NCI-H187 treated with DMSO at 0.1 percent for 48 hours (cell line): ENCODE results near the gene PSMG4.
"Not testable (repeated sequence)": the region's sequence is repeated elsewhere in the genome, so short reads cannot be mapped to it uniquely, and the experiment has no call there.

Experiments used
- DNase-seq: peaks from one replicate; lab custom pipeline; 2025; lab: John Stamatoyannopoulos, UW

The PSMG4 gene

DNA sequence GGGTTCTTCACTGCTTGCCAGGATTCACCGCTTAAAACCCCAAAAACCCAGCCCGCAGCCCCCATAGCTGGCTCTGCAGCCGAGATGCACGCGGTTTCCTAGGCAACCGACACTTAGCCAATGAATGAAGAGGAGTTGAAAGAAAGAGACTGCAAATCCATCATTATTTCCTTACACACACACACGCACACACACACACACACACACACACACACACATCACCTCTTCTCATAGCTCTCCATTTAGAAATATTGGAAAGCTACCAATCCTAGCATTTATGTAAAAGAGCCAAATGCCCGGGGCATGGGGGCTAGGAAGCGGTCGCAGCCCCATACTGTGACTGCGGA lies 27.9 kb upstream of the PSMG4 start:
- DNase-seq, result peak; percentile 76

DNA sequence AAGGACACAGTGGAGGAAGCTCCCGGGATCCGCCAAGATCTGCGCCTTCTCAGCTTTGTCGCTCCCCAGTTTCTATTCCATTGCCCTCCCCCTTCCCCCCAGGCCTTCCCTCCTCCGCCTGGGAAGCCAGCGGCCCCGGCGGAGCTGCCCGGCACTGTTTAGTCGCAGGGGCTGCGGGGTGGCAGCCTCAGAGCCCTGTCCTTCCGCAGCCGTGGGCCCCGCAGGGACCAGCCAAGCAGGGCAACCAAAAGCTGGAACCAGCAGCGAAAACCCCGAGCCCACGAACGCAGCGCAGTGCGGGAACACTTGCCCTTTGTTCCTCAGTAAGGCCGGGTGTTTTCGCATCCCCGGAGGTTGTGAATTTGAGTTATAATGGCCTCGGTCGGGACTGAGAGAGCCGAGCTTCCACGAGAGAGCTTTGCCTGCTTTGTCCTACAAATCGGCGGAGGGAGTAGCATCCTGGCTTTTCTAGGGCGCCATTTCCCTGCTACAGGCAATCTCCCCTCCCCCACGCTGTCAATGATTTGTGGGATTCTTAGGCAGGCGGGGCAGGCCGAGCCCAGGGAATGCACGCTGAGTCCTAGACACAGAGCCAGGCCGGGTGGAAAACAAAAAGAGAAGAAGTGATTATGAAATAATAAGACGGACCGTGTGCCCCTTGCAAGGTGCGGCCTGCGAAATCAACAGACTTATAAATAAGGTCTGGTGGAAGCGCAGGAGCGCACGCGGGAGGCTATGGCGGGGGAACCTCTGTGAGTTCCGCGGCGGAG lies 27.3 kb upstream of the PSMG4 start:
- peak; percentile 89 for DNase-seq

DNA sequence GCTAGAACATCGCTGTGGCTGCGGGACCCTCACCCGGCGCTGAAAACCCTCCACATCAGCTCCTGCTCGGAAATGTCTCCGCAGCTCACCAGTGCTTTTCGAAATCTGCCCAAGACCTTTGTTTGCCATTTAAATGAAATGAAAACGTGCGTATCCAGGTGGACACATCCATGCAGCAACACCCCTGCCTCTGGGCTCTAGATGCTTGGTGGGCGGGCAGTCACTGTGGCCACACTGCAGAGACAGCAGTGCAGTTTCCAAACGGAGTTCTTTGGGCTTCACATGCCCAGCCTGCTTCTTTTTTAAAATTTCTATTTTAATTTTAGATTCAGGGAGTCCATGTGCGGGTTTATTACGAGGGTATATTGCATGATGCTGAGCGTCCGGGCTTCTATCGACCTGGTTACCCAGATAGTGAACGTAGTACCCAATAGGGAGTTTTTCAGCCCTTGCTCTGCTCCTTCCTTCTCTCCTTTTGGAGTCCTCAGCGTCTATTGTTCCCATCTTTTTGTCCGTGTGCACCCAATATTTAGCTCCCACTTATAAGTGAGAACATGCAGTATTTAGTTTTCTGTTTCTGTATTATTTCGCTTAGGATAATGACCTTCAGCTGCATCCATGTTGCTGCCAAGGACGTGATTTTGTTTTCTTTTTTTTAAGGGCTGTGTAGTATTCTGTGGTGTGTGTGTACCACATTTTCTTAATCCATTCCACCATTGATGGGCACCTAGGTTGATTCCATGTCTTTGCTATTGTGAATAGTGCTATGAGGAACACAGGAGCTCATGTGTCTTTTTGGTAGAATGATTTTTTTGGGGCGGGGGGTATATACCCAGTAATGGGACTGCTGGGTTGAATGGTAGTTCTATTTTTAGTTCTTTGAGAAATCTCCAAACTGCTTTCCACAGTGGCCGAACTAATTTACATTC lies 26.5 kb upstream of the PSMG4 start:
- no peak for DNase-seq

DNA sequence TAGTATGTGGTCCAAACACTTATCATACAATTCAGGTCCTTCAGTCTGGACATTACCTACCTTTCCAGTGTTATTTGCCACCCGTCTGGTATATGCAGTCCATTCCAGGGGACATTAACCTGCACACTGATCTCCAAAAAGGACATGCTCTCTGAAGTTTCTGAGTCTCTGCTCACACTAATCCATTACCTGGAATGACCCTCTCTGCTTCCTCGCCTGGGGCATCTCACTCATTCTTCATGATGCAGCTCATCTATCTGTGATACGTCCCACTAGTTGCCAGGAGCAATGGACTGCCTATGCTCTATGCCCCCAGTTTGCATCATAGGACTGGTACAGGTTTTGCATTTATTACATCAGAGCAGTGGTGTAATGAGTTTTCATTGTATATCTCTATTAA lies 25.4 kb upstream of the PSMG4 start:
- no peak for DNase-seq

DNA sequence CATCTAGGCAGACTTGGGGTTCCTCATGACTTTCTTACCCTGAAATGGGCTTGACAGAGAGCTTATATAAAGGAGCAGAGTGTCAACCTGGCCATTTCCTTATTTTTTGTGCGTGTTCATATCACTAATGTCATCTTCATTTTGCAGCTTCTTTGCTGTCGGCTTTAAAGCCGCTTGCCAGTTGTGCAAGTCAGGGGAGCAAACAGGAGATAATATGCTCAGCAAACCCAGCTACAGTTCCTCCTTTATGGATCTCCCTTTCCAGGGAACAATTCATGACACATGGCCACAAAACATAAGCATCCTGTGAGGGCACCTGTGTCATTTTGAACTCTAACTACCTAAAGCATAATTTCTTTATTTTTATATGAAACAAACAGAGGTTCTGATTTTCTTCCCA lies 24.8 kb upstream of the PSMG4 start:
- no peak for DNase-seq

DNA sequence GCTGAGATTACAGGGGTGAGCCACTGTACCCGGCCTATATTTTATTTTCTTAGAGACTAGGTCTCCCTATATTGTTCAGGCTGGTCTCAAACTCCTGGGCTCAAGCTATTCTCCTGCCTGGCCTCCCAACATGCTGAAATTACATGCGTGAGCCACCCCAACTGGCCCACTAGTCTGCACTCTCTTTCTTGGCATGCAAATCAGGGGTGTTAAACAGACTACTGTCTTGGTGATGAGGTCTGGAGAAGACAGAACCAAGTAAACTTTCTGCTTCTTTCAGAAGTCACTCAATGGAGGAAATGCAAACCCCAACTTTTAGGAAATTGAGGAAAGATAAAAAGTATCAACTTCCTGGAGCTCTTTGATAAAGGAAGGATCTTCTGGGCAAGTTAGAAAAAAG lies 23.3 kb upstream of the PSMG4 start:
- DNase-seq, result no peak

DNA sequence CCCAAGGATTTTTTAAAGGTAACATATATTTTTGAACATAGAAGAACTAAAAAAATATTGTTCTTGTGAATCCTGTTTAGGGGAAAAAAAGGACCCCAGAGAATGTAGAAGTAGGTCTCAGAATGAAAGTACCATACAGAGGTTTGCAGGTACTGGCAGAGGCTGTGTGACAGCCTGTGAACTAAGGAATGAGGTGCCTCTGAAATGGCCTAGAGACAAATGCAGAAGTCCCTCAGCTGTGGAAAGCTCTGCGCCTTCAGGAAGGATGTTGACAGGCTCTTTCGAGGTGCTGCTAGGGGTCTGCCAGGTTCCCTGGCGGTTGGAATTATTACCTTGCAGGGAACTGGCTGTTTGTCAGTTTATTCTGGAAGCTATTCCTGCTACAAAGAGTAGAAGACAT lies 22.7 kb upstream of the PSMG4 start:
- DNase-seq, result no peak

DNA sequence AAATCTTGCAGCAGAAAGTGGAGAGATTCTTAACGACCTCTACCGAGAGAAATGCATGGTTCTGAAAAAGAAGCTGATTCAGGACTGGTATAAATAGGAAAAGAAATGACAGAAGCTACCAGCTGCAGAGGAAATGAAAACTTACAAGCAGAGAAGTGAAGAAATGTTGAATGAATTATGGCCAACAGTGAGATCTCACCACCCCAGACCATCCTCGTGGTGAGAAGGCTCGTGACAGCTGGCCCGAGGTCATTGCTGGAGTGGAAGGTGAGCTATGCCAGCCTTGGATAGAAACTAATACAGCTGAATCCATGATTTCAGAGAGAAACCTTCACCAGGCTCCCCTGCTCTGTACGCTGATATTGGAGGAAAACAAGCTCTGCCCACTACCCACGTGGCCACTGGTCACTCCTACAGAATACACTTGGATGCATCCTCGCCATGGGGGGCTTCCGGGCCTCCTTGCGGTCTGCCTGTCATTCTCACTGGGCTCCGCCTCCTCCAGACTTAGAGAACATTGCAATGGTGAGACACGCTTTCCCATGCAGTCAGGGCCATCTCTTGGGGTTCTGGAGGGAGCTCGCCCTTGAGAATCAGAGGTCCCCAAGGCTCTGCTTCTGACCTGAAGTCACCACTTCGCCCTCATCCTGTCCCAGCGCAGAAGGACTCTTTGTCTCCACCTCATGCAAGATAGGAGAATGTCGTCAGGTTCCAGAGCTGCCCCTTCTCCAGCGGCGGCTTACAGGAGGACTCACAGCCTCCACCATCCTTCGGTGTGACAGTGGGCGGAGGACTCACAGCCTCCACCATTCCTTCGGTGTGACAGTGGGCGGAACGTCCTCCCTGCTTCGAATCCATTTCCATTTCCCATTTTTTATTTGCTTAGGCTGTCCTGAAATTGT lies 20.7 kb upstream of the PSMG4 start:
- no peak for DNase-seq

DNA sequence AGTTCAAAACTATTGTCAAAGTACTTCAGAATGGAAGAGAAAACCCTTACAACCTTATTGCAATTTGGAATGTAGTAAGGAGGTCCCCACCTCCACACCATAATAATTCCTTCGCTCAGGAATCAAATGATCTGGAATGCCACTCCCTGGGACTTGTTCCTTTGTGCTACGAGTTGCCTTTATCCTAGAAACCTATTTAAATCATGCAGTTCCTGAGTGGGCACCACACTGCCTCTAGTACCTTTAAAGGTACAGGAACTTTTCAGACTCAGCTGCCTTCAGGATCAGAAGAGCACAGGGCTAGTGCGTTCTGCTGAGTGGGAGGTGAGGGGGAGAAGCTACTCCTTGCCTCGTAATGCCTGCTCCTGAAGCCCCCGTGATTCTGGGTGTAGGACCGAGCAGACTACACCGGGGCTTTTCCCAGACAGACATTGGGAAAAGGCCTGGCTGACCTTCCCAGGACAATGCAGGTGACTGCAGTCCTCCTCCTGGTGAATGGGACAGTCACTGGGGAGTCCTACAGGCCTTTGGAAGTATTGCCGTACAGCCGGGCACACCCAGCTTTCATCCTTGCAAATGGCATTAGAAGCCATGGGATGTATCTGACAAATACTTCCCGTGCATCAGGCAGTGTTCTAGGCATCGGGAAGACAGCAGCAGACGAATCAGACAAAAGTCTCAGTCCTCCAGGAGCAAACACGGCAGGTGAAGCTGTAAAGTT lies 19.5 kb upstream of the PSMG4 start:
- no peak for DNase-seq

DNA sequence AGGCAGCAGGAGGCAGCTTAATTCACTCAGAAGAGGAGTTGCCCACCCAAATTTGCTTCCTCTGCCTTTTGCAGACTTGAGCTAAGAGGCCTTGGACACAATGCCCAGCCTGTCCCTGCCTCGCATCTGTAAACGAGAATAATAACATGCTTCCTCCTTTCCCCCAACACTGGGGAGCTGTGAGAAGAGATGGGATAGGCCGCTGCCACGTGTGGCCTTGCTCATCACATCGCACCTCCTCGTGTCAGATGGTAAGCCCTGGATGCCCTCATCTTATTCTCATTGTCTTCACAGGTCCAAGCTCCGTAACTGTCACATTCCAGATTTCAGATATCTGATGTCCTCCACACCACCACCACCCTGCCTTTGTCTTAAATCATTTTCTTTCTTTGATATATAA lies 18.2 kb upstream of the PSMG4 start:
- DNase-seq, result no peak

DNA sequence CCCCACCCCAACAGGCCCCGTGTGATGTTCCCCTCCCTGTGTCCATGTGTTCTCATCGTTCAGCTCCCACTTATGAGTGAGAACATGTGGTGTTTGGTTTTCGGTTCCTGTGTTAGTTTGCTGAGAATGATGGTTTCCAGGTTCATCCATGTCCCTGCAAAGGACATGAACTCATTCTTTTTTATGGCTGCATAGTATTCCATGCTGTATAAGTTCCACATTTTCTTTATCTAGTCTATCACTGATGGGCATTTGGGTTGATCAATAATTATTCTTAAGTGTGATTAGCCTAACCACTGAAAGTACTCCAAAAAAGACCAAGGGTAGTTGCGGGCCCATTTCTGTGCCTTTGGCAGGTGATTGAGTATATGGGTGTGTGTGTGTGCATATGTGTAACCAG lies 17.0 kb upstream of the PSMG4 start:
- DNase-seq, result not testable (repeated sequence)

DNA sequence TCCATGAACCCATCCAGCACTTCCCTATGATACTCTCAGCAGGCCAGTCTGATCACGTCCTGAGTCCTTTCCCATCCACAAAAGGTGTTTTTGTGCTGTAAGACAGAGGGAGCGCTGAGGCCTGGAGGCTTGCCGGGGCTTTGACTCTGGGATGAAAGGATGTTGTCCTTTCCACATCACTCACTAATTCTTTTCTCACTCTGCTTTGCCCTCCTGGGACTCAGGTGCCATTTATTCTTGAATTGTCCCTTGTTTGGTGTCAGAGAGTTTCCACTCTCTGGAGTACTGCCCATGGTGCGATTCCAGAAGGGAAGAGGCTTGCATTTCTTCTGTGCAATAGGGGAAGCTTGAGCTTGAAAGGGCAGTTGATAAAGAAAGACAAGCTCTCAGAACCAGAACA lies 16.0 kb upstream of the PSMG4 start:
- no peak for DNase-seq

DNA sequence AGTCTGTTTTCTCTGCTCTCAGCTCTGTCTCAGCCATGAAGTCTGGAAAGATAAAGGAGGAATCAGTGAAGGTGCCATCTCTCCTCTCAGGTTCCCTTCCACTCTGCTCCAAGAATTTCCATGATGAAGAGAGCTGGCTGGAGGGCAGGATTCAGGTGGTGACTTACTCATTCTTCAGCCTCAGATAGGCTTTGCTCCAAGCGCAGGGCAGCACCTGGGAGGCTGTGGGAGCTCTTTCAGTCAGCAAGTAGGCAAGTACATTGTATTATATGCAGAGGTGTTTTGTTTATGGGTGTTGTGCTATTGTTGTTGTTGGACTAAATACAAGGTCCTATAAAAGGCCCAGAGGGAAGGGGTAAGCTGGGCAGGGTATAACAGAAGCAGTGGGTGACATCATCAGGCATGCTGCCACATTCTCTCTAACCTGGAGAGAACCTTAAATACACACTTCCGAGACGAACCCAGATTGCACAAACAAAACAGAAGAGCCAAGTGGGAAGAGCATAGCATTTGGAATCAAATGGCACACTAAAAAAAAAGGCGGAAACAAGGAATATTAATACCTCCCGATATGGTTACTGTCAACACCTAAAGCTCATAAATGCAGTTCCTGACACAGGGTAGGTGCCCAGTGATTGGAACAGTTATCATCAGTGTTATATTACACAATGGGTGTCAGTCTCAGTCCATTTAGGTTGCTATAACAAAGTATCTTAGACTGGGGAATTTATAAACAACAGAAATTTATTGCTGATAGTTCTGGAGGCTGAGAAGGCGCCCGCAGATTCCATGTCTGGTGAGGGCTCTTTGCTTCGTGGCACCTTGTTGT lies 14.5 kb upstream of the PSMG4 start:
- DNase-seq, result no peak

DNA sequence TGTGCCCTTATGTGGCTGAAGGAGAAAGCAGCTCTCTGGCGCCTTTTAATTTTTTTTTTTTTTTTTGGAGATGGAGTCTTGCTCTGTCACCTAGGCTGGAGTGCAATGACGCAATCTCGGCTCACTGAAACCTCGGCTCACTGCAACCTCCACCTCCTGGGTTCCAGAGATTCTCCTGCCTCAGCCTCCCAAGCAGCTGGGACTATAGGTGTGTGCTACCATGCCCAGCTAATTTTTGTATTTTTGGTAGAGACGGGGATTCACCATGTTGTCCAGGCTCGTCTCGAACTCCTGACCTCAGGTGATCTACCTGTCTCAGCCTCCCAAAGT lies 13.9 kb upstream of the PSMG4 start:
- DNase-seq, result not testable (repeated sequence)

DNA sequence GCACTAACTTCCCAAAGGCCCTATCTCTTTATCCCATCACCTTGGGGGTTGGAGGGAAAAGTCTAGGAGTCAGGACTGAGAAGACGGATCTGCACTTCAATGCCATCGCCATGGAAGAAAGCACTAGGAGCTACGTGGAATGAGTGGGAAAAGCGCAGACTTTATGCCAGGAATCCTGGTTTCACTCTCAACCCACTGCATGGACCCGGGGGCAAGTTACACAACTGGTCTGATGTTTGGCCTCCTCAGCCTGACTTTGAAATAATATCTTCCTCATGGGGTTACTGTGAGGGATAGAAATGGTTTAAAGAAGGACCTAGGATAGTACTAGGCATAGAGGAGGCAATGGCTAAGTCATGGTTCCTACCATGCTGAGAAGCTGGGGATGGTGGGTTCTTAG lies 13.5 kb upstream of the PSMG4 start:
- DNase-seq, result no peak

DNA sequence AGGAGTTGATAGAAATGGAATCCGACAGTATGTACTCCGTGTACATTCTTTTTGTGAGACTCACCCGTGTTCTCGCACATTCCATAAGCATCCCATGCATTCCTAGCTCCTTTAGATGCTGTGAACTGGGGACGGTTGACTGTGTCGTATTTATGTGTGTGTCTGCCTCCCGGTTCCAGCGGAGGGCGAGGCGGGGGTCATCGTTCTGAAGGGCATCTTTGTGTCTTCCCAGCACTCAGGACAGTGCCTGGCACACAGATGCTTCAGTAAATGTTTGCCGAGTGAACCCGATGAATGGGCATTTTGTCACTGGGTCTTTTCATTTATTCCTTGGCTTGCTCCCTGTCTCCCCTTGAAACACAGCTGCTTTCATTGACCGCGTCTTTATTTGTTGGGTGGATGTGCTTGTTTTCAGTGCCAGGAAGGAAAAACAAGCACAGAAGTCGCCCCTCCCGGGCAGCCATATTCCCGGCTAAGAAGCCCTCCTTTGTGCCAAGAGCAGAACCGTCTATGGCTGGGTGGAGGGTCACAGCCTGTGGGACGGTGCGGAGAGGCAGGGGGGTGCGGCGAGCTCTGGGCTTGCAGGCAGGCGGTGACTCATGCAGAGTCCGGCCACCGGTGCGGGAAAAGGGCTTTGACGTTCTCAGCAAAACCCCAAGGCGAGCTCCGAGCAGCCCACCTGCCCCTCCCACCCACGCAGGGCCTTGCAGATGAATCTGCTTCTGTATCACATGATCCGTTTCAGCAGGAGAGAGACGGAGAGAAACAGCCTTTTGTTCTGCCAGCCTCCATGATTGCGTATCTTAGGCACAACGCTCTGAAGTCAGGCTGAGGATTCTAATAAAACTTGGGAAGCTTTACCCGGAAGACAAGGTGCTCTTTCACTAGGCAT lies 11.2 kb upstream of the PSMG4 start:
- DNase-seq, result no peak

DNA sequence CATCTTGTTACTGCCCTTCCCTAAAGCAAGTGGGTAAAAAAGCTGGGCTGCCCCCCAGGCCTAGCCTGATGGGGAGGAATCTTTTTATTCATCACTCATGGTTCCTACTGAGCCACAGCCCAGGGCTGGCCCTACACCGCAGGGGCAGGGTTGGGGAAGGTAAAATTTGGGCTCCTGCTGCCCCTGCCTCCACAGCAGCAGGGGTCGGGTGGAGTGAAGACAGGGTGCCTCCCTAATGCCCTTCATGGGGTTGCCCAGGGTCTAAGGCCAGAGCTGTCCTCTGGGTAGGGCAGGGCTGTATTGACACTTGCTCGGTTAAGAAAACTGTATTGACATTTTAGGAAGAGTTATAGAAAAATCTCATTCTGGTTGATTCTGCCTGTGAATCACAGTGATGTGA lies 8.9 kb upstream of the PSMG4 start:
- DNase-seq, result no peak

DNA sequence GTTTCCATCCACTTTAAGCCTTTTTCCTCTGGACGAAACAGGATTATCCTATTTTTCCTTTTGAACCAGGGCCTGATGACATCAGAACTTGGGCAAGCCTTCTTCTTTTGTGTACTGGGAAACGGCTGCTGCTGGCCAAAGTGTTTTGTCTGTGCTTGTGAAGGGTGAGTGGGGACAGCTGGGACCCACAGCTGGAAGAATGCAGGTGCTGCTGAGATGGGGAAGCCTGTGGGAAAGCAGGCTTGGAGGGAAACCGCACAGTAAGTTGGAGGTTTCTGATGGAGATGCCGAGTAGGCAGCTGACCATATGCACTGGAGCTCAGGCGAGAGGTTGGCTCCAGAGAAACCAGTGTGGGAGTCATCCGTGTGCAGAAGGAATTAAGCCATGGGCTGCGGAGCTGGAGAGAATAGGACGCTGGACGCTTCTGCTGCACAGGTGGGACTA lies 8.5 kb upstream of the PSMG4 start:
- DNase-seq, result no peak

DNA sequence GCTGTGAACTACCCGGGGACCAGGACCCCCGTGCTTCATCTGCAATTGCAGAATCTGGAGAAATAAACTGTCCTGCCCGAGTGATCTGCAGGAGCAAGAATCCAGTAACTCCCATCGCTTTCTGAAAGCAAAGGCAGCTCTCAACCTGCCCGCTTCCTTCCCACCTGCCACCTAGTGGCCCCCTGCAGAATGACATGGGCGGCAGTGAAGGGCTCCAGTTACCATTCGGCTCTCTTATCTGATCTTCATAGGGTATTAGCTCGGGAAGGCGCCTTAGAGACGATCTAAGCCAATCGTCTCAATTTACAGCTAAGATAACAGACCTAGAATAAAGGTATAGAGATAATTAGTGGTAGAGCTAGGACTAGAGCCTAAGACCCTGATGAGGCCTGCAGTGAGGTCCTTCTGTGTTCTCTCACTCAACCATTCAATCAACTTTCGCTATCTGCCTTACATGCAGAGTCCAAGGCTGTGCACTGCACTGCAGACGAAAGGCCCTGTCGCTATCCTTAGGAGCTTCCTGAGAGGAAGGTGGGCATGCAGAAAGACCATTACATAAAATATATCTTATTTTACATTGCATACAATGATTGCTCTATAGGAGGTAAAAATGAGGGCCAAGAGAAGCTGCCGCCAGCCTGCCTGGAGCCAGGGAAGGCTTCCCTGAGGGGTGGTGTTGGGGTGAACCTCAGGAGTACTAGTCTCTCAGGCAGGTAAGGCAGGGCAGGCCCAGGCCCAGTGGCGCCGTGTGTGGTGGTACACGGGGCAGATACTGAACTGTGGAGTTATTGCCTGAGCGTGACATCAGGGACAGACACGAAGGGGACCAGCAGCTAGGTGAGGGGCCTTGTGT lies 7.1 kb upstream of the PSMG4 start:
- peak; percentile 79 for DNase-seq
